ENCODE results near the gene CHRNE. TPM values are rescaled to one million over a fixed set of nuclear protein-coding genes. Genes with fewer than 3 reads are reported as not detected.

The CHRNE gene
- total RNA-seq, 2 donors from 2014 or later: 0.33 to 1.8 TPM

GRCh38 chr17:4884489-4884888 lies 18.4 kb downstream of the CHRNE start:
- Histone ChIP-seq H3K36me3 (replicated peaks in 1 of 2; ENCODE audit: insufficient read depth in 1 of 2, low read depth in 2 of 2) (peaks cover 0 to 20% of the 10 kb centered on the region in 2 donors), H3K27me3 (no peaks in the 10 kb centered on the region), H3K9me3 (no peaks in the 10 kb centered on the region), H3K4me1 (no peaks in the 10 kb centered on the region), H3K4me3 (no peak overlapping the region), H3K27ac (no peak overlapping the region)
- intact Hi-C loops (cut with DNase I): no loop called here
- no peak for TF ChIP-seq CTCF (IDR thresholded peaks at IDR 0.05)
- TF ChIP-seq POLR2A (IDR thresholded peaks at IDR 0.05): no peak
- ATAC-seq (no peak), DNase-seq (no peak)
- 92 to 98% methylated on average over 2 to 4 of the region's 4 CpGs for WGBS, 2 donors

- intact Hi-C loops (cut with DNase I): no loop called here
- DNase-seq (peak; percentile 75 to 86 (median 78)), ATAC-seq (peak; percentile 87)
- no peaks in the 10 kb centered on the region for H3K4me1 ChIP-seq
- H3K4me3 ChIP-seq: no peak overlapping the region
- no peaks in the 10 kb centered on the region for H3K27me3 ChIP-seq
- WGBS, 2 donors: 35 to 45% methylated on average over 7 to 9 of the region's 9 CpGs
- peaks cover 0 to 20% of the 10 kb centered on the region in 2 donors for H3K36me3 ChIP-seq (replicated peaks in 1 of 2; ENCODE audit: insufficient read depth in 1 of 2, low read depth in 2 of 2)
- no peak overlapping the region for H3K27ac ChIP-seq
- no peak for TF ChIP-seq POLR2A (IDR thresholded peaks at IDR 0.05)
- TF ChIP-seq CTCF (IDR thresholded peaks at IDR 0.05): peak; percentile 72 to 93 (median 83)
- H3K9me3 ChIP-seq: no peaks in the 10 kb centered on the region
Measured at GRCh38 chr17:4881761-4882555, 20.9 kb downstream of the CHRNE start.

- Histone ChIP-seq H3K27me3 (no peaks in the 10 kb centered on the region), H3K4me1 (no peaks in the 10 kb centered on the region), H3K9me3 (no peaks in the 10 kb centered on the region), H3K36me3 (replicated peaks in 1 of 2; ENCODE audit: insufficient read depth in 1 of 2, low read depth in 2 of 2) (peaks cover 0 to 10% of the 10 kb centered on the region in 2 donors), H3K4me3 (no peak overlapping the region), H3K27ac (no peak overlapping the region)
- WGBS, 2 donors: 83 to 92% methylated on average over 12 to 15 of the region's 15 CpGs
- intact Hi-C loops (cut with DNase I): no loop called here
- TF ChIP-seq POLR2A (IDR thresholded peaks at IDR 0.05) (no peak), CTCF (IDR thresholded peaks at IDR 0.05) (no peak)
- ATAC-seq (no peak), DNase-seq (no peak)
Measured at GRCh38 chr17:4880857-4881256, 22.0 kb downstream of the CHRNE start.

- no peak overlapping the region for H3K27ac ChIP-seq
- intact Hi-C loops (cut with DNase I): no loop called here
- H3K27me3 ChIP-seq: no peaks in the 10 kb centered on the region
- peaks cover 0 to 4% of the 10 kb centered on the region in 2 donors for H3K36me3 ChIP-seq (replicated peaks in 1 of 2; ENCODE audit: insufficient read depth in 1 of 2, low read depth in 2 of 2)
- no peak overlapping the region for H3K4me3 ChIP-seq
- DNase-seq (peak in 1 of 4 donors; percentile 21), ATAC-seq (no peak)
- H3K9me3 ChIP-seq: no peaks in the 10 kb centered on the region
- H3K4me1 ChIP-seq: no peaks in the 10 kb centered on the region
- 72 to 84% methylated on average over 4 of the region's 4 CpGs for WGBS, 2 donors
- TF ChIP-seq POLR2A (IDR thresholded peaks at IDR 0.05): no peak
Measured at GRCh38 chr17:4879601-4880000, 23.3 kb downstream of the CHRNE start.

- no peaks in the 10 kb centered on the region for H3K27me3 ChIP-seq
- TF ChIP-seq CTCF (IDR thresholded peaks at IDR 0.05) (no peak), POLR2A (IDR thresholded peaks at IDR 0.05) (no peak)
- intact Hi-C loops (cut with DNase I): no loop called here
- no peak overlapping the region for H3K4me3 ChIP-seq
- peaks cover 0 to 3% of the 10 kb centered on the region in 2 donors for H3K36me3 ChIP-seq (replicated peaks in 1 of 2; ENCODE audit: insufficient read depth in 1 of 2, low read depth in 2 of 2)
- no peaks in the 10 kb centered on the region for H3K9me3 ChIP-seq
- no peak overlapping the region for H3K27ac ChIP-seq
- H3K4me1 ChIP-seq: no peaks in the 10 kb centered on the region
- no peak for ATAC-seq
- DNase-seq: peak in 1 of 4 donors; percentile 17
- WGBS, 2 donors: 88% methylated on average over 4 to 5 of the region's 5 CpGs
Measured at GRCh38 chr17:4877089-4877488, 25.8 kb downstream of the CHRNE start.

Data from body of pancreas (tissue), 4 donors.